Subcutaneous abdominal adipose tissue (tissue), 5 donors: ENCODE results near the gene STOML3.

ENCODE experiments used
- H3K27ac ChIP-seq: one replicate; pipeline ENCODE4 v1.7.0; 2013; ENCODE audit warnings: low read depth, mild to moderate bottlenecking, inconsistent platforms, low read length, moderate library complexity
- H3K27me3 ChIP-seq, 5 donors: one replicate each; pipeline ENCODE4 v1.7.0; 2013; ENCODE audit warnings: low read length in 5 of 5, inconsistent platforms in 1 of 5; ENCODE audit not compliant: control insufficient read depth in 5 of 5, insufficient read depth in 4 of 5
- H3K36me3 ChIP-seq, 5 donors: one replicate each; pipeline ENCODE4 v1.7.0; 2013; ENCODE audit warnings: low read length in 5 of 5; ENCODE audit not compliant: control insufficient read depth in 5 of 5, insufficient read depth in 5 of 5
- H3K4me1 ChIP-seq, 5 donors: one replicate each; pipeline ENCODE4 v1.7.0; 2013; ENCODE audit warnings: low read length in 5 of 5, mild to moderate bottlenecking in 3 of 5, moderate library complexity in 1 of 5; ENCODE audit not compliant: control insufficient read depth in 5 of 5, insufficient read depth in 5 of 5
- H3K4me3 ChIP-seq, 5 donors: one replicate each; pipeline ENCODE4 v1.7.0; 2013; ENCODE audit warnings: low read length in 5 of 5, low read depth in 1 of 5
- H3K9ac ChIP-seq, 5 donors: one replicate each; pipeline ENCODE4 v1.7.0; 2013; ENCODE audit warnings: low read length in 5 of 5, mild to moderate bottlenecking in 4 of 5, moderate library complexity in 3 of 5
- H3K9me3 ChIP-seq, 5 donors: one replicate each; pipeline ENCODE4 v1.7.0; 2013; ENCODE audit warnings: low read length in 5 of 5; ENCODE audit not compliant: control insufficient read depth in 5 of 5
- donor health status: healthy.
- donor health status: healthy.
- donor health status: healthy.
- donor health status: healthy.
- donor health status: healthy.

STOML3 gene

DNA sequence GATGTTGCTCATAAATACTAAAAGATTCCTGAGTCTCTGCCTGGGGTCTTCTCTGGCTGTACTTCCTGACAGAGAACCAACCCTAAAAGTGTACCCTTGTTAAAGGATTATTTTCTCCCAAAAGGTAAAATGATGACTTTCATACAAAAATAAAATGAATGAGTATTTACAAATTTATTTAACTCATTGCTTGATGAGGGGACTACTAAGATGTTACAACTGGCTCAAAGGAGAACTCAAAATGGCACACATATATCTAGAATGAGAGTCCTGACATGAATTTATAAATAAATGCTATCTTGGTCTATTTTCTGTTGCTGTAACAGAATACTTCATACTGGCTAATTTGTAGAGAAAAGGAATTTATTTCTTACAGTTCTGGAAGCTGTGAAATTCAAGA lies 30.5 kb downstream of the STOML3 start:
- no peaks in the 10 kb centered on the region for H3K36me3 ChIP-seq
- H3K27me3 ChIP-seq: no peaks in the 10 kb centered on the region

DNA sequence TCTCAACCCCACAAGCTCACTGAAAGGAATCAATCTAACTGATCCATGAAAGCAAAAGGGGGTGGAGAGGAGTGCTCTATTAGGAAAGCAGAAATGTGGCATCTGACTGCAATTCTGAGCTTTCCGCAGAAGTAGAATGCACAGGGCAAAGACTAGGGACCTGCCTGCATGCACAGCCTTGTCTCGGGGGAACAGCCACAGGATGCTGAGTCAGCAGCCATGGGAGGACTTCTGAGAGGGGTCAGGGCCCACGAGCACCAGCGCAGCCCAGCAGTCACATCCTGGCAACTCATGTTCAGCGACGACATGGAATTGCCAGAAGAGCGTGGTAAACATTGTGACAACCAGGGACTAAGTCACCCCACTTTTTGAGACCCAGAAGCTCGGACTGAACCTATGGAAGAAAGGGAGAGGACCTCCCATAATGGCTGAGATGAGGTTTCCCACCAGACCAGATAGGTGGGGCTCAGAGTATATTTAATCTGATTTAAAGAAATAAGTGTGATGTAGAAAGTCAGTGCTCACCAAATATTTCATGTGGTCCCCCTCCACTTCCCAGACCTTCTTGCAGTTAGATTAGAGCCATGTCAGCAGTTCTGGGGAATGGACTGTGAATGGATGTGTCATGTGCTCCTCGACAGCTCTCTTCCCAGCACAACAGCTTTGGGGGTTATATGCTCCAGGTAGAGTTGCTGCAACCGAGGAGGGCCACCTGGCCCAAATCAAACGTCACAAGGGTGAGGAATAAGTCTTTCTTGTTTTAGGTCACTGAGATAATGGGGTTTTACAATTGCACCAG lies 32.6 kb downstream of the STOML3 start:
- no peak overlapping the region for H3K9ac ChIP-seq
- H3K27me3 ChIP-seq: no peaks in the 10 kb centered on the region
- no peak overlapping the region for H3K4me3 ChIP-seq
- H3K27ac ChIP-seq: no peak overlapping the region
- H3K9me3 ChIP-seq: peaks cover 0 to 12% (median 4%) of the 10 kb centered on the region in 5 donors
- no peaks in the 10 kb centered on the region for H3K36me3 ChIP-seq
- H3K4me1 ChIP-seq: no peaks in the 10 kb centered on the region

More for the DNA sequence above, 30.5 kb downstream of the STOML3 start:
- Histone ChIP-seq H3K9me3 (peaks cover 0 to 12% (median 4%) of the 10 kb centered on the region in 5 donors), H3K4me3 (no peak overlapping the region), H3K4me1 (no peaks in the 10 kb centered on the region), H3K9ac (no peak overlapping the region), H3K27ac (no peak overlapping the region)

DNA sequence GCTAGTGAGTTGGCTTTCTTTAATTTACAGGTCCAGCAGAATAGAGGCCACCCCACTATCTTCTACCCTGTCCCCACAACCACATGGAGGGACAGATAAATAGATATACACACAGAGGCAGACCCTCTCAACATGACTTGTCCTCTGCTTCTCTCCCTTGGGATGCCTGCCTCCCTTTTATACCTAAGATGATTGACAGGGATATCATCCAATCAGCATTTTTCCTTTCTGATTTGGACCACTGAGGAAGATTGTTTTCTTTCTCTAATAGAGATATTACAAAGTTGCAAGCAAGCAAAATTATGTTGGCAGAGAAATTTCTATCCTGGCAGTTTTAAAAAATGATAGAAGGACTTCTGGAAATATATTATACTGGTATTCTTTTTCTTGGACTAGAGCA lies 35.8 kb downstream of the STOML3 start:
- Histone ChIP-seq H3K4me3 (no peak overlapping the region), H3K9me3 (peaks cover 0 to 4% (median 1%) of the 10 kb centered on the region in 5 donors), H3K36me3 (no peaks in the 10 kb centered on the region)

DNA sequence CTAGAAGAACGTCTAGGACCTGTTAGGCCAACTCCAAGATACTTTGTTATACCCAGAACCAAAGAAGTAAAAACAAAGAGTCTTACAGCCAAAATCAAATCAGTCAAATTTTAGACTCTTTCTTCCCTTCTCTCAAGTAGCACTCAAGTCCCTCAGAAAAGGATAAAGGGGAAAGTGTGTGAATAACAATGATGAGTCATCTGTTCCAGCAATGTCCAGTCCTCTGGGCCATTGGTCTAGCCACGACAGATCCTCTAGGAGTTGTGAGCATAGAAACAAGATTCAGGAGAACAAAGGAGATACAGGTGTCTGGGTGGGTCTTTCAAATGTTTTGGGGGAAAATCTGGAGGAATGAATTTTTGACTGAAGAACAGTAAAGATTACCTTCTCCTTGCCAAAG lies 36.3 kb downstream of the STOML3 start:
- no peak overlapping the region for H3K4me3 ChIP-seq
- no peaks in the 10 kb centered on the region for H3K36me3 ChIP-seq
- H3K9ac ChIP-seq: no peak overlapping the region
- H3K27me3 ChIP-seq: no peaks in the 10 kb centered on the region
- H3K27ac ChIP-seq: no peak overlapping the region
- peaks cover 0 to 3% (median 0%) of the 10 kb centered on the region in 5 donors for H3K9me3 ChIP-seq
- peaks cover 0 to 3% (median 0%) of the 10 kb centered on the region in 5 donors for H3K4me1 ChIP-seq

More for the DNA sequence above, 35.8 kb downstream of the STOML3 start:
- Histone ChIP-seq H3K4me1 (peaks cover 0 to 3% (median 0%) of the 10 kb centered on the region in 5 donors), H3K27me3 (no peaks in the 10 kb centered on the region), H3K9ac (no peak overlapping the region), H3K27ac (no peak overlapping the region)

DNA sequence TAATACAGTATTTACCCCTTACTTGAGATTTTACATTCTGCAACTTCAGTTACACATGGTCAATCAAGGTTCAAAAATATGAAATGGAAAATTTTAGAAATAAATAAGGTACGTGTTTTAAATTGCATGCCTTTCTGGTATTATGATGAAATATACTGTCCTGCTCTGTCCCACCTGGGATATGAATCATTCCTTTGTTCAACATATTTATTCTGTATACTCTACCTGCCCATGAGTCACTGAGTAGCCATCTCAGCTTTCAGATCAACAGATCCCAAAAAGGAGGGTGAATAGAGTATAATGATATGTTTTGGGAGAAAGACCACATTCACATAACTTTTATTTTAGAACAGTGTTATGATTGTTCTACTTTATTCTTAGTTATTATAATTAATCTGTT lies 37.8 kb downstream of the STOML3 start:
- Histone ChIP-seq H3K27ac (no peak overlapping the region), H3K4me3 (no peak overlapping the region), H3K9me3 (peaks cover 0 to 3% (median 0%) of the 10 kb centered on the region in 5 donors), H3K4me1 (peaks cover 0 to 3% (median 0%) of the 10 kb centered on the region in 5 donors), H3K27me3 (no peaks in the 10 kb centered on the region), H3K36me3 (no peaks in the 10 kb centered on the region), H3K9ac (no peak overlapping the region)

DNA sequence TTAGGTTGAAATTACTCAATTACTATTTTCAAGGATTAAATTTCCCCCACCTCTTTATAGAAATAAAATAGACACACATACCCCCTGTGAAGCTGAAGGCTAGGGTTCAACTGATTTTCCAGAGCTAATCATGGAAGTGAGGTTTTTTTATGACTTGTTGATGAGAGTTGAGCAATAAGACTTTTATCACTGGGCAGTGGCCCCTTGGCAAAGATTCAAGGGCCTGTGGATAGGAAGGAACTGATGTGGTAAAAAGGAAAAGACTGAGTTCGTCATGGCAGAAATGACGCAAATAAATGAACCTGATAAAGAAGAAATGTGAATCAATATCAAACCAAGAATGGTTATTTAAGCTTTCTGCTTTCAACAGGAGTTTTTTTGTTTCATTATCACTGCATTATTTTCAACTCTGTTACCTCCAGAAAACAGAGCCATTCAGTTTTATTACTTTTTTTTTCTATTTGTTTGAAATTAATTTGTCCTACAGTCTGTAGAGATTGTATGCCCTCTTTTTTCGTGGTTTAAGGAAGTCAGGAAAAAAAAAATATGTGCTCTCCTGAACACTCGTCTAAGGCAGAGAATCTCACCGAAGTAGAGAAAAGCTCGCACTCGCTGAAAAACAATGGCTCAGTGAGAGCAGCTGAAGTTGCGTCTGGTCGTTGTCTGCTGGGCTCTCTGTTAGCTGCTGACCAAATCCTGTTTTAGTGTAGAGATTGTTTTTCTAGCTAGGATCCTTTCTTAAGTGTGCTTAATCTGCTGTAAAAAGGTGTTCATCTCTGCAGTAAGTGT lies 38.9 kb downstream of the STOML3 start:
- Histone ChIP-seq H3K27ac (no peak overlapping the region), H3K4me1 (peaks cover 0 to 3% (median 0%) of the 10 kb centered on the region in 5 donors), H3K27me3 (no peaks in the 10 kb centered on the region), H3K4me3 (peak overlapping the region in 2 of 5 donors; percentile 27 to 48), H3K9ac (peak overlapping the region in 1 of 5 donors; percentile 50), H3K36me3 (no peaks in the 10 kb centered on the region), H3K9me3 (peaks cover 0 to 3% (median 0%) of the 10 kb centered on the region in 5 donors)

DNA sequence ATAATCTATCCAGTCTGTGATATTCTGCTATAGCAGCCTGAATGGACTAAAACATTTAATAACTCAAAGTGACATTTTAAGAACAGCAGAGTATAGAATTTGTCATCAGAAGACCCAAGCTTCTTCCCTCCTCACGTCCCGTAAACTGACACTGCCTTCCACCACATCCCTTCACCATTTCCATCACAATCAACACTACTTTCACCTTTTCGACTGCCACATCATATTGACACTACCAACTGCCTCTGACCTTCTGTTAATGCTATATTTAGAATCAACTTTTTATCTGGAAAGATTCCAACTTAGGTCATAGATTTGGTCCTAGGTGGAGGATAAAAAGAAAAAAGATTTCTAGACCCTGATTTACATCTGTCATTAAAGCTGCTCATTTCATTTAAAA lies 39.6 kb downstream of the STOML3 start:
- no peak overlapping the region for H3K4me3 ChIP-seq
- H3K36me3 ChIP-seq: no peaks in the 10 kb centered on the region
- no peaks in the 10 kb centered on the region for H3K27me3 ChIP-seq
- H3K9me3 ChIP-seq: peaks cover 0 to 3% (median 0%) of the 10 kb centered on the region in 5 donors
- peaks cover 0 to 3% (median 0%) of the 10 kb centered on the region in 5 donors for H3K4me1 ChIP-seq
- no peak overlapping the region for H3K27ac ChIP-seq
- H3K9ac ChIP-seq: no peak overlapping the region

DNA sequence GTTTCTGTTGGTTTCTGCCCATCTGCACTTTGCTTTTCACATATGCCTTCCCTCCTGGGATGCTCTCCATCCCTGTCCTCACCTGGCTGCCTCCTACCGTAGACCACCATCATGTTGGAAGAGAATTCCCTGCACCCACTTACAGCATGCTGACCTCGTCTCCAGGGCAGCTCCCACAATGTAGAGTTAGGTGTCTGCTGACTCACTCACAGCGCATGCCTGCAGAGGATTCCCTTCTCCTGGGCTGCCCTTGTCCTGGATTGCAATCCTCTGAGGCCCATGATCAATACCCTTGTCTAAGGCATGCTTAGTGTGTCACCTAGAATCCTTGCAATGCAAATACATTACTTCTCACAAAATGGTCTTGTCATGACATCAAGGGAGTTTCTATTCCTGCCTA lies 43.6 kb downstream of the STOML3 start:
- Histone ChIP-seq H3K4me1 (peaks cover 0 to 1% (median 0%) of the 10 kb centered on the region in 5 donors), H3K9ac (no peak overlapping the region), H3K9me3 (peaks cover 0 to 3% (median 0%) of the 10 kb centered on the region in 5 donors), H3K36me3 (no peaks in the 10 kb centered on the region), H3K27me3 (no peaks in the 10 kb centered on the region), H3K27ac (no peak overlapping the region), H3K4me3 (no peak overlapping the region)

DNA sequence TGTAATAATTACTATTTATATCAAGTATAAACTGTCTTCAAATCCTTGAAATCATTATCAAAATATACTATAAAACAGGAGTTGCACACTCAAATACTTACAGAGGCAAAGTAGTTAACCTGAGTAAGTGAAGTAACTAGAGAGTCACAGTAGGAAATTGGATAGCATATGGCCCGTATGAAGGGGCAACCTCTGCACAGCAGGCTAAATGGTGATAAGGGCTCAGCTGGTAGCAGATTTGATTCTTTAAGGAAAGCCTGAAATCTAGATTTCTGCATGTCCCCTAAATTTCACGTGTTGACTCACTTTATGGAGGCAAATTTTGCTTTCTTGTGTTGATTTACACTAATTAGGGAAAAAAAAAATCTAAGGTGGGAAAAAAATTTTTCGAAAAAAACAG lies 46.4 kb downstream of the STOML3 start:
- H3K4me1 ChIP-seq: no peaks in the 10 kb centered on the region
- no peak overlapping the region for H3K9ac ChIP-seq
- H3K27ac ChIP-seq: no peak overlapping the region
- H3K27me3 ChIP-seq: no peaks in the 10 kb centered on the region
- no peaks in the 10 kb centered on the region for H3K36me3 ChIP-seq
- H3K9me3 ChIP-seq: no peaks in the 10 kb centered on the region
- H3K4me3 ChIP-seq: no peak overlapping the region

DNA sequence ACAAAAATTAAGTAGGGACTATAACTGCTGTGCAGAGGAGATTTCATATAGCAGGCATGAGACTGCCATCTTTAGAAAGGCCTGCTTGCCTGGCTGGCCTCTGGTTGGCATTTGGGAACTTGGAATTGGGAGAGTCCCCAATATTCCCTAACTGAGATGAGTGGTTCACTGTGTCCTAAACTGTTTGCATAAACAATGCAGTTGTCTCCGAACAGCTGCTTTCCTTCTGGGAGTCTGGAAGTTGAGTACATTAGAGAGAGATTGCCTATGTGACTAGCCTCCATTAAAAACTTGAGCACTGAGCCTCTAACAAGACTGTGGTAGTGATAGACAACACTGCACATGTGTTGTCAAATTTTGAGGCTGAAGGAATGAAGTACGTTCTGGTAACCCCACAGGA lies 47.4 kb downstream of the STOML3 start:
- no peaks in the 10 kb centered on the region for H3K36me3 ChIP-seq
- no peaks in the 10 kb centered on the region for H3K27me3 ChIP-seq
- H3K9me3 ChIP-seq: no peaks in the 10 kb centered on the region
- no peak overlapping the region for H3K4me3 ChIP-seq
- no peak overlapping the region for H3K9ac ChIP-seq
- H3K27ac ChIP-seq: no peak overlapping the region
- H3K4me1 ChIP-seq: no peaks in the 10 kb centered on the region
